ENCODE data around the gene PDE1A. TPM values are rescaled to one million over a fixed set of nuclear protein-coding genes. Genes with fewer than 3 reads are reported as not detected.

The PDE1A gene
- total and polyA plus RNA-seq, 2 of the 4 experiments (the other 2 are of a cell fraction), result 0.24 to 0.90 TPM

GRCh38 chr2:182267971-182268370 is 158.9 kb downstream of the PDE1A start:
- no peak overlapping the region for H3K56ac ChIP-seq (ENCODE audit: extremely low read depth, insufficient read depth, low read length)
- no peaks in the 10 kb centered on the region for H3K27me3 ChIP-seq (ENCODE audit: control insufficient read depth, insufficient read depth, low read length)
- DNase-seq, result no peak
- no peak overlapping the region for H2AFZ ChIP-seq (replicated peaks; ENCODE audit: low read length, poor library complexity)
- H3K4me3 ChIP-seq (ENCODE audit: insufficient read depth, low read depth, low read length), result no peak overlapping the region
- BruUV-seq (replicated peaks), result no TSS peak
- in situ Hi-C loops (cut with MboI; ENCODE audit: low sequenced_read_pairs) (no loop called here), intact Hi-C loops (cut with micrococcal nuclease) (no loop called here), dilution Hi-C loops (cut with HindIII; ENCODE audit: low sequenced_read_pairs, unreplicated experiment) (no loop called here)
- H4K8ac ChIP-seq (ENCODE audit: low read depth in 2 of 2, low read length in 2 of 2), result no peak overlapping the region
- no peak overlapping the region for H2AK9ac ChIP-seq (replicated peaks; ENCODE audit: low read depth, low read length, poor library complexity)
- CTCF ChIA-PET, result no interaction called here
- no peak overlapping the region for H2BK5ac ChIP-seq (ENCODE audit: low read depth, low read length, poor library complexity, severe bottlenecking)
- H4K5ac ChIP-seq (ENCODE audit: low read depth, low read length), result no peak overlapping the region
- no peak overlapping the region for H3K27ac ChIP-seq (ENCODE audit: insufficient read depth, low read length)
- no peak for TF ChIP-seq MAFK (IDR thresholded peaks at IDR 0.05; ENCODE audit: low read depth, low read length)
- no peak for TF ChIP-seq SMC3 (IDR thresholded peaks at IDR 0.05; ENCODE audit: low read depth, low read length)
- no peak for TF ChIP-seq RFX5 (IDR thresholded peaks at IDR 0.05; ENCODE audit: low read depth, low read length)
- TF ChIP-seq BHLHE40 (IDR thresholded peaks at IDR 0.05; ENCODE audit: low read depth, low read length), result no peak
- TF ChIP-seq NFE2L2 (IDR thresholded peaks at IDR 0.05; ENCODE audit: low read depth, low read length), result no peak
- TF ChIP-seq CTCF (conservative IDR thresholded peaks at IDR 0.05; ENCODE audit: low read depth, low read length), result no peak
- TF ChIP-seq MXI1 (IDR thresholded peaks at IDR 0.05; ENCODE audit: borderline replicate concordance, low read depth, low read length), result no peak
- TF ChIP-seq POLR2A (IDR thresholded peaks at IDR 0.05; ENCODE audit: low read depth, low read length), result no peak
- TF ChIP-seq USF2 (IDR thresholded peaks at IDR 0.05; ENCODE audit: low read depth, low read length), result no peak
- no peak for TF ChIP-seq CHD1 (IDR thresholded peaks at IDR 0.05; ENCODE audit: low read depth, low read length)
- TF ChIP-seq RCOR1 (IDR thresholded peaks at IDR 0.05; ENCODE audit: insufficient replicate concordance, low read length), result no peak
- no peak for TF ChIP-seq ELK1 (IDR thresholded peaks at IDR 0.05; ENCODE audit: borderline replicate concordance, low read depth, low read length)
- TF ChIP-seq FOS (IDR thresholded peaks at IDR 0.05; ENCODE audit: low read depth, low read length), result no peak
- no peak for TF ChIP-seq MAZ (IDR thresholded peaks at IDR 0.05; ENCODE audit: borderline replicate concordance, low read depth, low read length)
- TF ChIP-seq CEBPB (IDR thresholded peaks at IDR 0.05; ENCODE audit: low read depth, low read length), result no peak
- no peak for TF ChIP-seq RAD21 (IDR thresholded peaks at IDR 0.05; ENCODE audit: low read length)
- H3K36me3 ChIP-seq (ENCODE audit: control insufficient read depth, insufficient read depth, low read length), result no peaks in the 10 kb centered on the region
- H3K9ac ChIP-seq (ENCODE audit: low read depth, low read length), result no peak overlapping the region
- POLR2A ChIA-PET (ENCODE audit: unreplicated experiment), result no interaction called here
- no peak overlapping the region for H3K4ac ChIP-seq (ENCODE audit: low read depth, low read length)
- no peak for ATAC-seq (ENCODE audit: low read depth)
- H3K4me2 ChIP-seq (ENCODE audit: low read depth, low read length), result no peak overlapping the region
- no peaks in the 10 kb centered on the region for H3K9me1 ChIP-seq (ENCODE audit: insufficient read depth, low read length)
- no peak overlapping the region for H2BK120ac ChIP-seq (ENCODE audit: low read depth, low read length)
- H3K23ac ChIP-seq (ENCODE audit: low read depth, low read length), result no peak overlapping the region
- H3K14ac ChIP-seq (replicated peaks; ENCODE audit: low read depth, low read length), result no peak overlapping the region
- H2AK5ac ChIP-seq (ENCODE audit: low read depth, low read length), result no peak overlapping the region
- H4K20me1 ChIP-seq (ENCODE audit: insufficient read depth, low read length), result no peaks in the 10 kb centered on the region
- H3K4me1 ChIP-seq (ENCODE audit: control insufficient read depth, insufficient read depth, low read length), result no peaks in the 10 kb centered on the region
- no peak overlapping the region for H4K91ac ChIP-seq (ENCODE audit: insufficient read depth, low read depth, low read length)
- no peak overlapping the region for H2BK15ac ChIP-seq (ENCODE audit: low read depth, low read length)
- no peaks in the 10 kb centered on the region for H3K79me1 ChIP-seq (ENCODE audit: low read depth in 1 of 2, low read length in 2 of 2)
- H2BK20ac ChIP-seq (ENCODE audit: low read depth, low read length), result no peak overlapping the region
- WGBS, 2 experiments (ENCODE audit: extremely low coverage in 2 of 2, insufficient read length in 1 of 2), result 100% methylated on average over 1 of the region's 1 CpG; no CpG with 5 or more reads in 1 of the 2 experiments
- H3K9me3 ChIP-seq (ENCODE audit: control insufficient read depth, insufficient read depth, low read length), result no peaks in the 10 kb centered on the region
- no peak overlapping the region for H3K18ac ChIP-seq (ENCODE audit: low read depth, low read length)
